ENCODE data around the gene ACADL.

The ACADL gene

DNA sequence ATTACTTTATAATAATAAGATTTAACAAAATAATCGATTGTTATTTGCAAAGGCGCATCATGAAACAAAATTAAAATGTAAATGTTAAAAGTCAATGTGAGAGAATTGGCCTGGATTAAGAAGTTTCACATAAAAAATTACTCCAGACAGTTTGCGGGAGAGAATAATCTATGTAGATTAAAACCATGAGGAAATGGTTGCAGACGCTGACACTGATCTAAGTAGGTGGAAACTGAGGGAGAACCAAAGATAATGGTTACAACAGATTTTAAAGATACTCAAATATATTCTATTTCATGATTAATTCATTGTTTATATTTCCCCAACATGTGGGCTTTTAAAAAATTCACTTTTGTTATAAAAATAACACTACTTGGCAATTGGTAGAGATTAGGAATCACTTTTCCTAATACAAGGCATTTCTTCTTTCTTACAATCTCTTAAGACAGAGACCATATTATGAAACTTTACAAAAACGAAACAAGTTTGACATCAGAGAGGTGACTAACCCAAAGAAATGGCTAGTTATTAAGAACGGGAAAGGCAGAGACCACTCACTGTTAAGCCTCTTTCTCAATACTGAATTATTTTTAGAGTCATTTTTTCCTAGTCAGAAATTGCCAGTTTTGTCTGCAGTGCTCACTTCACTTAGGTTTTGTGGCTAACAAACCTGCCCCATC is 55.6 kb downstream of the ACADL start:
- DNase-seq: no peak

- no peak for DNase-seq
Measured at GRCh38 chr2:210167227-210167626, 58.0 kb downstream of the ACADL start.

DNA sequence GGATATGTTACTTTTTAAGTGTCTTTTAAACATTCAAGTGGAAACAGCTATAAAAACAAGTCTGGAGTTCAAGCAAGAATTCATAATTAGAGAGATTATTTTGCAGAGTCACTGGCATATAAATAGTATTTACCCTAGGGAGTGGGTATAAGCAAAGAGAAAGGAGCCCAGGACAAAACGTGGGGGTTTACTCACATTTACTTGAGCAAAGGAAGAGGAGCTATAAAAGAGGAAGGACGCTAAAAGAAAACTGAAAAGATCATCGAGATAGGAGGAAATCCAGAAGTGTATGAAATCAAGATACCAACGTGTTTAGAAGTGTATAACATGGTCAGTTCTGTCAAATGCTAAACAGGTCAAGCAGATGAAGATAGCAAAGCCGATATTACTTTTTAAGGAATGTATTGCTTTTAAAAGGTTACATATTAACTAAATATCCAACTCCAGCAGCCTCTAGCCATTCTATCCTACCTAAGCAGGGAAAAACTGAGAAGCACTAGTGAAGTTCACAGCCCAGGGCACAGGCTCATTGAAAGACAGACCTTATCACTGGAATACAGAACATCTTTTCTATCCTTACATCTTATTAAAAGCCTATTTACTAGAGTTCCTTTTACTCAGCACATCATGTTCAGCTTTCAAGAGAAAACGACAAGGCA is 62.7 kb downstream of the ACADL start:
- DNase-seq: no peak

- DNase-seq: no peak
Measured at GRCh38 chr2:210159059-210159458, 66.2 kb downstream of the ACADL start.

DNA sequence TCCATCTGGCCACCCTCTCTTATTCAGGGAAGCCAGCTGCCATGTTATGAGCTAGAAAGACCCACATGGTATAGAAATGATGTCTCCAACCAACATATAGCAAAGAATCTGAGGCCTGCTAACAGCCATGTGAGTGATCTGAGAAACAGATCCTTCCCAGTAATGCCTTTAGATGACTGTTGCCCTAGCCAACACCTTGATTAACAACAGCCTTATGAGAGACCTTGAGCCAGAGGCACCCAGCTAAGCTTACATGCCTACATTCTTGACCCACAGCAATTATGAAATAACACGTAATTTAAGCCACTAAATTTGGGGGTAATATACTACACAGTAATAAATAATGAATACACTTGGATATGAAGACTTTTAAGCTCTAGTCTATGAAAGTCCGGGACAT is 67.0 kb downstream of the ACADL start:
- DNase-seq: no peak

GRCh38 chr2:210157526-210157925 is 67.7 kb downstream of the ACADL start:
- no peak for DNase-seq

- DNase-seq: no peak
Measured at GRCh38 chr2:210147614-210148013, 77.6 kb downstream of the ACADL start.

Measured in NCI-H1417 treated with DMSO at 0.1 percent for 48 hours (cell line).